Fibroblast of the aortic adventitia (primary cell): ENCODE data around the gene FBXW5. TPM values are rescaled to one million over a fixed set of nuclear protein-coding genes. Genes with fewer than 3 reads are reported as not detected.

Source experiments
- DNase-seq: peaks from one replicate; pipeline ENCODE4 v3.0.0-alpha.2; 2010; ENCODE audit warnings: low read depth
- H3K4me3 ChIP-seq: 2 replicates; pipeline ENCODE4 v1.5.1; 2011; ENCODE audit warnings: low read depth, mild to moderate bottlenecking, control low read depth, low read length, moderate library complexity
- CTCF ChIP-seq: IDR thresholded peaks from 2 replicates; pipeline ENCODE4 v1.5.1; 2011; ENCODE audit warnings: mild to moderate bottlenecking, low read length, control low read depth, inconsistent platforms; ENCODE audit not compliant: insufficient read depth
- total RNA-seq: library from RNA; depleted of rRNA; stranded (reverse); fragments of >200 nt; gene quantifications from 2 replicates; pipeline ENCODE4 v1.2.3, GENCODE V29; 2012; ENCODE audit warnings: low replicate concordance

The FBXW5 gene
- total RNA-seq, 1 donor, result 139 TPM

GRCh38 chr9:136928591-136928990 is 15.9 kb downstream of the FBXW5 start:
- H3K4me3 ChIP-seq, result no peak overlapping the region
- no peak for DNase-seq
- TF ChIP-seq CTCF, result no peak

- no peak for TF ChIP-seq CTCF
- H3K4me3 ChIP-seq, result no peak overlapping the region
- no peak for DNase-seq
Measured at GRCh38 chr9:136927343-136928271, 16.9 kb downstream of the FBXW5 start.

GRCh38 chr9:136926749-136927148 is 17.8 kb downstream of the FBXW5 start:
- no peak overlapping the region for H3K4me3 ChIP-seq
- TF ChIP-seq CTCF, result no peak
- no peak for DNase-seq

GRCh38 chr9:136926154-136926704 is 18.3 kb downstream of the FBXW5 start:
- no peak for TF ChIP-seq CTCF
- H3K4me3 ChIP-seq, result no peak overlapping the region
- DNase-seq, result no peak

DNA sequence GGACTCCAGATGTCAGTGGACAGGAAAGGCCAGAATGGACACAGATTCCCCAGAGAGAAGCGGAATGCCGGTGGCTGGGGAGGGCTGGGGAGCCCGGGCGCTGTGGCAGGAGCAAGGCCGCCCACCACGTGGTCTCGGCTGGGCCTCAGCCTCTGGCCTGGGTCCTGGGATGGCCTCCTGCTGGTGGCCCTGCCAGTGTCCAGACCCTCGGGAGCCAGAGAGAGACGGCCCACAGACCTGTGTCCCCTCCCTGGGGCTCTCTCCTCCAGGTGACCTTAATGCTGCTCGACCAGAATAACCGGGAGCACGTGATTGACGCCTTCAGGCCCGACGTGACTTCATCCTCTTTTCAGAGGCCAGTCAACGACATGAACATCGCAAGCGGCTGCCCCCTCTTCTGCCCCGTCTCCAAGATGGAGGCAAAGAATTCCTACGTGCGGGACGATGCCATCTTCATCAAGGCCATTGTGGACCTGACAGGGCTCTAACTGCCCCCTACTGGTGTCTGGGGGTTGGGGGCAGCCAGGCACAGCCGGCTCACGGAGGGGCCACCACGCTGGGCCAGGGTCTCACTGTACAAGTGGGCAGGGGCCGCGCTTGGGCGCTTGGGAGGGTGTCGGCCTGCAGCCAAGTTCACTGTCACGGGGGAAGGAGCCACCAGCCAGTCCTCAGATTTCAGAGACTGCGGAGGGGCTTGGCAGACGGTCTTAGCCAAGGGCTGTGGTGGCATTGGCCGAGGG is 19.0 kb downstream of the FBXW5 start:
- no peak for TF ChIP-seq CTCF
- no peak overlapping the region for H3K4me3 ChIP-seq
- DNase-seq, result no peak

DNA sequence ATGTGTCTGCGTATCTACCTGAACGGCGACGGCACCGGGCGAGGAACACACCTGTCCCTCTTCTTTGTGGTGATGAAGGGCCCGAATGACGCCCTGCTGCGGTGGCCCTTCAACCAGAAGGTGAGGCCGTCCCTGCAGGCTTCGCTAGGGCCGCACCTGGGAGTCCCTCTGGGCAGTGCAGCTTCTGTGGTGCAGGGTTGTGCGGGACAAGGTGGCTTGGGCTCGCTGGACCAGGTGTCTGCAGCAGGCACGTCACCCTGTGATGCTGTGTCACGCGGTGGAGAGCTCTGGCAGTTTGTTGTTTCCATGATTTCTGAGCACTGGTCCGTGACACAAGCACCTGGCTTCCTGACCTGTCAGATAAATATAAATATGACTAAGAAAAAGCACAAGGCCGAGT is 20.7 kb downstream of the FBXW5 start:
- H3K4me3 ChIP-seq, result no peak overlapping the region
- TF ChIP-seq CTCF, result no peak
- no peak for DNase-seq
